NCI-H524 treated with DMSO at 0.1 percent for 48 hours (cell line): ENCODE results near the gene PCSK1N.
"Not testable (repeated sequence)": the region's sequence is repeated elsewhere in the genome, so short reads cannot be mapped to it uniquely, and the experiment has no call there.

Experiments
- DNase-seq: peaks from one replicate; lab custom pipeline; 2025; lab: John Stamatoyannopoulos, UW

PCSK1N gene

DNA sequence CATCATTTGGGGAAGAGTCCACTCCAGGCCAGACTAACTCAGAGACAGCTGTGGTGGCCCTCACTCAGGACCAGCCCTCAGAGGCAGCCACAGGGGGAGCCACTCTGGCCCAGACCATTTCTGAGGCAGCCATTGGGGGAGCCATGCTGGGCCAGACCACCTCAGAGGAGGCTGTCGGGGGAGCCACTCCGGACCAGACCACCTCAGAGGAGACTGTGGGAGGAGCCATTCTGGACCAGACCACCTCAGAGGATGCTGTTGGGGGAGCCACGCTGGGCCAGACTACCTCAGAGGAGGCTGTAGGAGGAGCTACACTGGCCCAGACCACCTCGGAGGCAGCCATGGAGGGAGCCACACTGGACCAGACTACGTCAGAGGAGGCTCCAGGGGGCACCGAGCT, 12.4 kb downstream of the PCSK1N start:
- no peak for DNase-seq

DNA sequence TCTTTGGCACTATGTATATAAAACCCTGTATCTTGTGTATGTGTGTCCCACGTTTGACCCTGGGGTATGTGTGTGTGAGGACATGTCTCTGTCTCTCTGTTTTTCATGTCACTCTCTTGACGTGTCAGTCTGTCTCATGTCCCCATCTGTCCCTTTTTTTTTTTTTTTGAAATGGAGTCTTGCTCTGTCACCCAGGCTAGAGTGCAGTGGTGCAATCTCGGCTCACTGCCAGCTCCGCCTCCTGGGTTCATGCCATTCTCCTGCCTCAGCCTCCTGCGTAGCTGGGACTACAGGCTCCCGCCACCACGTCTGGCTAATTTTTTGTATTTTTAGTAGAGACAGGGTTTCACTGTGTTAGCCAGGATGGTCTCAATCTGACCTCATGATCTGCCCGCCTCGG, 16.0 kb downstream of the PCSK1N start:
- DNase-seq, result not testable (repeated sequence)

- no peak for DNase-seq
These were observed 16.5 kb downstream of the PCSK1N start for GRCh38 chrX:48818866-48819265.

GRCh38 chrX:48818098-48818497, 17.3 kb downstream of the PCSK1N start:
- no peak for DNase-seq

DNA sequence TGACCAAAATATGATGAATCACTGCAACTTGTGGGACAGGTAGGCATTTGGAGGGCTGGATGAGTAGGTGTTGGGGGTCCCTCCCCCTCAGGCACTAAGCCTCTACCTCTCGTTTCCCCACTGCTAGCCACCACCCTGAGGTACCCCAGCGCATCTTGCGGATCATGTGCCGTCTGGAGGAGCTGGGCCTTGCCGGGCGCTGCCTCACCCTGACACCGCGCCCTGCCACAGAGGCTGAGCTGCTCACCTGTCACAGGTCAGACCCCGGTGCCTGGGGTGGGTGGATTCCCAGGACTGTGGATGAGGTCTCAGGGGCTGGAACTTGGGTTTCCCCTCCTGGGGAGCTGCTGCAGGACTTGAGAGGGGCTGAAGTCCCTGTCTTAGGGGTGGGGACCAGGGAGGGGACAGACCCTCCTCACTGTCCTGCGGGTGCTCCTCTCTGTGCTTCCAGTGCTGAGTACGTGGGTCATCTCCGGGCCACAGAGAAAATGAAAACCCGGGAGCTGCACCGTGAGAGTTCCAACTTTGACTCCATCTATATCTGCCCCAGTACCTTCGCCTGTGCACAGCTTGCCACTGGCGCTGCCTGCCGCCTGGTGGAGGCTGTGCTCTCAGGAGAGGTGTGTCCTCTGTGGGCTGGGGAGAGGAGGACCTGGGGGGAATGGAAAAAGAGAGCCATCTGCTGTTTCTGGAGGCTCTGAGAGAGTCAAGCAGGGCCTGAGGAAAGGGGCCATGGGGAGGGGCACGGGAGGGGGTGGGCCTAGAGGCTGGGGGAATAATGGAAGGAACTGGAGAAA, 19.2 kb downstream of the PCSK1N start:
- DNase-seq, result no peak

GRCh38 chrX:48815266-48815665, 20.1 kb downstream of the PCSK1N start:
- DNase-seq, result no peak

- DNase-seq, result no peak
These were observed 20.7 kb downstream of the PCSK1N start for GRCh38 chrX:48814722-48815121.

DNA sequence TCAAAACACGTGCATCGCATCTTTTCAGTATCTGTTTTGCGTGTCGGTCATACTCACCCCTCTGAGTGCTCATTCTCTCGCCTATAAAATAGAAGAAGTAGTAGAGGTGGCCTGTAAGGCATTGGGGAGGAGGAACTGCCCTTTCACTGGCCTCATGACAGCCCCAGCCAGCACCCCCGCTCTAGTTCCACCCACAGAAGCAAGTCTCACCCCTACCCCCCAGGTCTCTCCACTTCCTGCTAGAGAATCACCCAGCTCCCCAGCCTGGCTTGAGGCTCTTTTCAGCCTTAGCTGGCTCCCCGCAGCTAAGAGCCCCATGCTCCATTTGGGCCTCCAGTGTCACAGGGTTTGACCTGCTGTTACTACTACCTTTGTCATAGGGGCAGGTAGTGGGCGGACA, 21.8 kb downstream of the PCSK1N start:
- no peak for DNase-seq

DNA sequence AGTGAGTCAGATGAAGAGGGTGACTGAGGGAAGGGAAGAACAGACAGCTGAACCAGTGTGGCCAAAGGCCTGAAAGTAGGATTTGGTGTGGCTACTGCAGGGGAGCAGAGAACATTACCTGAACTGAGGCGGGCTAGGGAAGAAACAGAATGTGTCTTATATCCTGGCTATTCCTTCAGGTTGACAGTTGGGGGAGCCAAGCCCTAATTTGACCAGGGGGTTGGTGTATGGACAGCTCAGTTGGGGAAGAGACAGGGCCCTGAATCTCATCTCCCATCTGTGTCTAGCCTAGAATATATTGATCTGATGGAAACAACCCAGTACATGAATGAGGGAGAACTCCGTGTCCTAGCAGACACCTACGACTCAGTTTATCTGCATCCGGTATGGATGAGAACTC, 29.3 kb downstream of the PCSK1N start:
- DNase-seq, result no peak

DNA sequence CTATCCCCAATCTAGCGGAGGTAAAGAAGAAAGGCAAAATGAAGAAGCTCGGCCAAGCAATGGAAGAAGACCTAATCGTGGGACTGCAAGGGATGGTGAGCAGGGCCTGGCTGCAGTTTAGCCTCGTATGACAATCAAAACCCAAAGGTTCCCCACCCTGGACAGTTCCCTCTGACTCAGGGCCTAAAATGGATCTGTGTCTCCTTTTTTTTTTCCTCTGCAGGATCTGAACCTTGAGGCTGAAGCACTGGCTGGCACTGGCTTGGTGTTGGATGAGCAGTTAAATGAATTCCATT, 32.6 kb downstream of the PCSK1N start:
- no peak for DNase-seq

- peak; percentile 33 for DNase-seq
These were observed 33.1 kb downstream of the PCSK1N start for GRCh38 chrX:48802089-48802904.

DNA sequence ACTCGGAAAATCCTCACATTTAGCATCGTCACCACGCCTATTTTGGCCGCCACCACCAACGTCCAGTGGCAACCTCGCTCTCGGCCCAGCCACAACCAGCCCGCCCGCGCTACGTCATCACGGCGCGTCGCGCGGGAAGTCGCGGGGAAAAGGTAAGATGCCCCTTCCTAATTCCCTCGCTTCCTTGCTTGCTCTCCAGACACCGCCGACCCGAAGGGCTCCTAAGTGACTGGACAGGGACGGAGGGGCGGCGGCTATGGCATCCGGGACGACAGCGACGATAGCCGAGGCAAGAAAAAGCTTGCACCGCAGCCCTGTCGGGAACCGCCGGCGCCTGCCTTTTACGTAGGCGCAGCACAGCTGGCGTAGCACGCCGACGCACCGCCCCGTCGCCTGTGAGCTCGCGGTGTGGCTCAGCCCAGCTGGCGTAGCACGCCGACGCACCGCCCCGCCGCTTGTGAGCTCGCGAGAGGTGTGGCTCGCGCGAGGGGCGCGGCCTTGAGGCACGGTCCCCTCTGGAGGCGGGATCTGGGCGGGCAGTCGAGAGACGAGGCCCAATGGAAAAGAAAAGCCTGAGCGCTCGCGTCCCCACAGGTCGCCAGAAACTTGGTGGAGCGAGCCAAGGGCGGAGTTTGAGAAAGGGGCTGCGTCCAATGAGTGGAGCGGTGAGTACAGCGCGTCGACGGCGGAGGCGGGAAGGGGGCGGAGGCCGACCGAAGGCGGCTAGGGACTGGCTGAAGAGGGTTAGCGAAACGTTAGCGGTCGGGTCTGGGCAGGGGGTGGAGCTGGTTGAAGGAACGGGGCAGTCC, 33.9 kb downstream of the PCSK1N start, which contains the start of gene HDAC6:
TSS of gene HDAC6 (plus strand) at position 788 of the 809 bp plus-strand sequence. CDS start 626 bp downstream, outside the sequence.
- DNase-seq, result peak; percentile 95

GRCh38 chrX:48800574-48801279, 34.7 kb downstream of the PCSK1N start:
- no peak for DNase-seq

DNA sequence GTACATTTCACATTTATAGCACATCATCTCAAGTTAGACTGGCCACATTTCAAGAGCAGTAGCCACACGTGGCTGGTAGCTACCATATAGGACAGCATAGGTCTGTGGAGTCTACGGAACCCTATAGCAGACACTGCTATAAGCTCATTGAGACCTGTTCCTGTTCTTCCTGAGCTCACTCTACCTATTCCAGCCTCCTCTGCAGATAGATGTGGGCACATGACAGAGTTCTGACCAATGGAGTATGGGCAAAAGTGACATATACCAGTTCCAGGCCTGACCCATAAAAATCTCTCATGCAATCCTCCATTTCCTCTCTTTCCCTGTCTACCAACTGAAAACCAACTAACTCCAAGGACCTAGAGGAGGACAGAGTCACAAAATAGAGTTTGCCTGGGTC, 37.1 kb downstream of the PCSK1N start:
- no peak for DNase-seq

DNA sequence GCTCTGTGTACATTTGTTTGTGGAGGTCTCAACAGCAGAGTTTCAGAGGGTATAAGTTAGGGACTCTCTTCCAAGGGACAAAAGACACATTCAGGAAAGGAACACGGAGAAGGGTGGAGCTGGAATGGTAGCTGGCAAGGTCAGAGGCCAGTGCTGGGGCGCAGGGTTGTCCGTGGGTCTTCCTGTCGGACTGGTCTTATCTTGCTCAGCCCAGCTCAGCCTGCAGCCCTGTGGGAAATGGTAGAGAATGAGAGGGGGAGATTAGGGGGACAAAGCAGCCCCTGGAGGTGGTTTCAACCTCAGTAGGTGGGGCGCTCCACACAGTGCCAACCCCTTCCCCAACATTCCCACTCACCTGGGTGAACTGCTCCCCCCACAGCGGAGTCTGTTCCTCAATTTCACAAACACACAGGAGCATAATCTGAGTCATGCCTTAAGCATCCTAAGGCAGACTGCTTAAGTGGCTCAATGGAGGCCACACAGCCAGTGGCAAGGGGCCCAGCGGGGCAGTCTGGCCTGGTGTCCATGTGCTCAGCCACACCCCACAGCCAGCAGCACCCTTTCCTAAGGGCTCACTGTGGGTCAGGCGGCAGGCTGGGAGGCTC, 40.4 kb downstream of the PCSK1N start:
- DNase-seq, result no peak

DNA sequence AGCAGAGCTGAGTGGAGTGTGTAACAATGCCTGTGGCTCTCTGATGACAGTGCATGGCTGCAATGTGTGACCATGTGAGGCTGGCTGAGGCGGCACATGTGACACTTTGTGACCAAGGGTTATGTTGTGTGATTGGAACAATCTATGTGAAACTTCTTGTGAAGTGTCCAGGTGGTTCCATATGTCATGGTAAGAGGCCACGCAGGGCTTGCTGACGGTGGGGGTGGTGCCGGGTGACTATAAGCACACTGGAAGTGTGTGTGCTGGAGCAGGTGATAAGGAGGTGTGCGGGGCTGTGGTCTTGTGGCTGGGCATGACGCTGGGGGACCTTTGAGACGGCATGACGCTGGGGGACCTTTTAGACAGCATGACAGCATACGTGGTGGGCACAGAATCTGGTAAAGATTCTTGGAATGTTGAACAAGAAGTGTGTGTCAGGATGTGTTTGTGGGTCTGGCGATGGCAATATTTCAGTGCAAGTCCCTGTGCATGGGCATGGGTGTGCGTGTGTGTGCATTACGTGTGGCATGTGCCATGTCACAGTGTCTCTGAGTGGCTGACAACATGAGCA, 41.0 kb downstream of the PCSK1N start:
- DNase-seq, result no peak

DNA sequence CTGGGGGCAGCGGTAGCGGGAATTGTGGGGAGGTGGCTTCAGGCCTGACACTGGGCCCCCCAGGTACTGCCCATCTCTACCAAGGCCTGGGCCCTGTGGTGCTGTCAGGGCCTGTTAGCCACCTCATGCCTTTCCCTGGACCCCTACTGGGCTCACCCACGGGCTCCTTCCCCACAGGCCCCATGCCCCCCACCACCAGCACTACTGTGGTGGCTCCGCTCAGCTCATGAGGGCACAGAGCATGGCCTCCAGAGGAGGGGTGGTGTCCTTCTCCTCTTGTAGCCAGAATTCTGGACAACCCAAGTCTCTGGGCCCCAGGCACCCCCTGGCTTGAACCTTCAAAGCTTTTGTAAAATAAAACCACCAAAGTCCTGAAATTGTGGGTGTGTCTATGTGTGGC, 41.5 kb downstream of the PCSK1N start:
- DNase-seq, result no peak

GRCh38 chrX:48792219-48792618, 43.2 kb downstream of the PCSK1N start:
- no peak for DNase-seq

GRCh38 chrX:48791063-48791820, 44.2 kb downstream of the PCSK1N start:
- DNase-seq, result no peak

- no peak for DNase-seq
These were observed 44.9 kb downstream of the PCSK1N start for GRCh38 chrX:48790477-48790876.
